Measurements from ENCODE around the gene PTPDC1.
"Not testable (repeated sequence)": the region's sequence is repeated elsewhere in the genome, so short reads cannot be mapped to it uniquely, and the experiment has no call there.

The PTPDC1 gene

DNA sequence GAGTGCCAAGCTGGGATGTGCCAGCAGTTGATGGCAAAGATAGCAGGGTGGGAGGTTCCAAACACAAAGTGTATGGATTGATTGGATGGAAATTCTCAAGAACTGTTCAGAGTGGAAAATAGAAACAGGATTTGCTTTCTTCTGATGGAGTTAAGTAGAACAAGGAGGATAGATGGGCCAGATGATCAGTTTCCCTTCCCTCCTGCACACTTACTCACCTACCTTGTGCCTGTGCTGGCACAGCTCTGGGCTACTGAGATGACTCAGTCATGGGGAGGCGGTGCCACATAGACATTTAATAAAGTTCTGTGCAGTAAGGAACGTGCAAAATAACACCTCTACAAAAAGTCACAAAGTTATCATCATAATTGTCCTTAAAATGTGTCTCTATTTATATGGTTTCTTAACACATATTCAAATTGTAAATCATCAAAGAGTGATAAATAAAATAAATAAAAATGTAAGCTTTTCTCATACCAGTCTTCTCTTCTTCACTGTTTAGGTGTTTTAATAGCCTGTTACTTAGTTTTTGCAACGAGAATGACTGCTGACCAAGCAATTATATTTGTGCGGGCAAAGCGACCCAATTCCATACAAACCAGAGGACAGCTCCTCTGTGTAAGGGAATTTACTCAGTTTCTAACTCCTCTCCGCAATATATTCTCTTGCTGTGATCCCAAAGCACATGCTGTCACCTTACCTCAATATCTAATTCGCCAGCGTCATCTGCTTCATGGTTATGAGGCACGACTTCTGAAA, 12.7 kb downstream of the PTPDC1 start:
- DNase-seq, result no peak

DNA sequence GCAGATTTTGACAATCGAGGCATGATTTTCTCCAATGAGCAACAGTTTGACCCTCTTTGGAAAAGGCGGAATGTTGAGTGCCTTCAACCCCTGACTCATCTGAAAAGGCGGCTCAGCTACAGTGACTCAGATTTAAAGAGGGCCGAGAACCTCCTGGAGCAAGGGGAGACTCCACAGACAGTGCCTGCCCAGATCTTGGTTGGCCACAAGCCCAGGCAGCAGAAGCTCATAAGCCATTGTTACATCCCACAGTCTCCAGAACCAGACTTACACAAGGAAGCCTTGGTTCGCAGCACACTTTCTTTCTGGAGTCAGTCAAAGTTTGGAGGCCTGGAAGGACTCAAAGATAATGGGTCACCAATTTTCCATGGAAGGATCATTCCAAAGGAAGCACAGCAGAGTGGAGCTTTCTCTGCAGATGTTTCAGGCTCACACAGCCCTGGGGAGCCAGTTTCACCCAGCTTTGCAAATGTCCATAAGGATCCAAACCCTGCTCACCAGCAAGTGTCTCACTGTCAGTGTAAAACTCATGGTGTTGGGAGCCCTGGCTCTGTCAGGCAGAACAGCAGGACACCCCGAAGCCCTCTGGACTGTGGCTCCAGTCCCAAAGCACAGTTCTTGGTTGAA, 13.6 kb downstream of the PTPDC1 start:
- DNase-seq, result no peak

DNA sequence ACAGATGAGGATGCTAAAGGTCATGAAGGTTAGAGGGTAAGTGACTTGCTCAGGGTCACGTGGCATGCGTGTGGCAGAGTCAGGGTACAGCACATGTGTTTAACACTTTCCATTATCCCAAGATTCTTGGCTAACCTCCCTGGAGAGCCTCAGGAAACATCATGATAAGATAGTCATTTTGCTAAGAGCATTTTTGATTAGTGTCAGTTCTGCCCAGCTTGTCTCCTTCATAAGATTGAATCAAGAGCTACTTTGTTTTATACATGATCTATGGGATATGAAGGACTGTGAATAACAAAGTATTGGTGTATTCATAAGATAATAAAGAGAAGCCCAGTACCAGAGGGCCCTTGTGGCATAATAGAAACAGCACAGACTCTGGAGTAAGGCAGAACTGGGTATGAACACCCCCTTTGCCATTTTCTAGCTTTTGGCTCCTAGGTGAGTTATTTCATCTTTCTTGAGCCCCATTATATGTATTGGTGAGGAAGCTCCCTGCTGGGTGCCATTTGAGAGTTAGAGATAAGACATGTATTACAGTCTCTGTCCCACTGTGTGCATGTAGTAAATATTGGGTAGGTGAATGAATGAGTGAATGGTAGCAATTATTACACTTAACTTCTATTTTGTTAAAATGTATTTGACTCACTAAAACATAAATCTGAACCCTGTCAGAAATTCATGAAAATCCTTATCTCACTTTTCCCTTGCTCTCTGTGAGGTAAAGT, 16.1 kb downstream of the PTPDC1 start:
- DNase-seq, result no peak

GRCh38 chr9:94101162-94101853, 17.0 kb downstream of the PTPDC1 start:
- no peak for DNase-seq

- no peak for DNase-seq
Measured at GRCh38 chr9:94108584-94108983, 24.3 kb downstream of the PTPDC1 start.

DNA sequence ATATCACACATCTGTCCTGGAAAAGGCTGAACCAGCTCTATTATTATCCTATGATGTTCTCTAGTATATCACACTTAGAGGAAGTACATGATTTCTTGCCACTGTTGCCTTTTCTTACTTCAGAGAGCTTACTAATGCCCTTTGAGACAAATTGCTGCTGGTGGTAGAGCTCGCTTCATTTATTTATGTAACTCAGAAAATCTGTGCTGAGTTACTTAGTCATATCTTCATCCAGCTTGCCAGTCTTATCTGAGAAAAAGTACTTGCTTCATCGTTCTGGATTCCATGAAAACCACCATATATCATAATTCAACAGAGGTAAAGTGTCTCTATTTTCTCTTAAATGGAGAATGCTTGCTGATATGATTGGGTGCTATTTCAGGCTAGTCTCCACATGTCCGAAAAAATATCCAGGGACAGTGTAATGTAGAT, 26.6 kb downstream of the PTPDC1 start:
- DNase-seq, result no peak

GRCh38 chr9:94111446-94111845, 27.2 kb downstream of the PTPDC1 start:
- no peak for DNase-seq

DNA sequence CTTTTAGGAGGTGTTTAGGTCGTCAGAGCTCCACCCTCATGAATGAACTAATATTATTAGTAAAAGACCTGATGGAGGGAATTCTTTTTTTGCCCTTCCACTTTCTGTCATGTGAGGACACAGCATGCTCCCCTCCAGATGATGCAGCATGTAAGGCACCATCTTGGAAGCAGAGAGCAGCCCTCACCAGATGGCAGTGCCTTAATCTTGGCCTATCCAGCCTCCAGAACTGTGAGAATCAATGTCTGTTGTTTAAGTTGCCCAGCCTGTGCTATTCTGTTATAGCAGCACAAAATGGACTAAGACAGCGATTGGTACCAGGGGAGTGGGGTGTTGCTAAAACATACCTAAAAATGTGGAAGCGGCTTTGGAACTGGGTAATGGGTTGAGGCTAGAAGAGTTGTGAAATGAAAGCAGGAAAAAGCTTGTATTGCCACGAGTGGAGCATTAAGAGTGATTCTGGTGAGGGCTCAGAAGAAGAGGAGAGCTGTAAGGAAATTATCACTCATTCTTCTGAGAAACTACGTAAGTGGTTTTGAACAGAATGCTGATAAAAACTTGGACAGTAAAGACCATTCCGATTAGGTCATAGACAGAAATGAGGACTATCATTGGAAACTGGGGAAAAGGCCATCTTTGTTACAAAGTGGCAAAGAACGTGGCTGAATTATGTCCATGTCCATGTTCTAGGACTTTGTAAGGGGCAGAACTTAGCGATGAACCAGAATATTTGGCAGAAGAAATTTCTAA, 28.6 kb downstream of the PTPDC1 start:
- DNase-seq, result no peak

DNA sequence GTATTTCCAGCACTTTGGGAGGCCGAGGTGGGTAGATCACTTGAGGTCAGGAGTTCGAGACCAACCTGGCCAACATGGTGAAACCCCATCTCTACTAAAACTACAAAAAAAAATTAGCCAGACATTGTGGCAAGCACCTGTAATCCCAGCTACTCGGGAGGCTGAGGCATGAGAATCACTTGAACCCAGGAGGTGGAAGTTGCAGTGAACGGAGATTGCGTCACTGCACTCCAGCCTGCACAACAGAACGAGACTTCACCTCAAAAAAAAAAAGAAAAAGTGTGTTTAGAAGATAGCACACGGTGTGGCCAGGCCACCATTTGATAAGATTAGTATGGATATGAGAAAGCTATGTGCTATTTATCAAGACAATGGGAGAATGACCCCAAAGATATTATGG, 35.8 kb downstream of the PTPDC1 start:
- DNase-seq, result not testable (repeated sequence)

DNA sequence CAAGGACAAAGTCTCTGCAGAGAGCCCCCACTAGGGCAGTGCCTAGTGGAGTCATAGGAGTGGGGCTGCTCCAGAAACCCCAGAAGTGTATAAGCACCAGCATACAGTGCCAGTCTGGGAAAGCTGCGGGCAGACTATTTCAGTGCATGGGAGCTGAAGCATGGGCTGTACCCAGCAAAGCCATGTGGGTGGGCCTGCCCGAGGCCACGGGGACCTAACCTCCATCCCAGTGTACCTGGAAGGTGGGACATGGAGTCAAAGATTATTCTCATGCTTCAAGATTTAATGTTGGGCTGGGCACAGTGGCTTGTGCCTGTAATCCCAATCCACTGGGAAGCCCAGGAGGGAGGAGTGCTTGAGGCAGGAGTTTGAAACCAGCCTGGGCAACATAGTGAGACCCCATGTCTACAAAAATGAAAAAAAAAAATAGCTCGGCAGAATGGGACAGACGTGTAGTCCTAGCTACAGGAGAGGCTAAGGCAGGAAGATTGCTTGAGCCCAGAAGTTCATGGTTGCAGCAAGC, 36.7 kb downstream of the PTPDC1 start:
- no peak for DNase-seq

- DNase-seq, result no peak
Measured at GRCh38 chr9:94126844-94127243, 42.6 kb downstream of the PTPDC1 start.

GRCh38 chr9:94127806-94128205, 43.5 kb downstream of the PTPDC1 start:
- no peak for DNase-seq

DNA sequence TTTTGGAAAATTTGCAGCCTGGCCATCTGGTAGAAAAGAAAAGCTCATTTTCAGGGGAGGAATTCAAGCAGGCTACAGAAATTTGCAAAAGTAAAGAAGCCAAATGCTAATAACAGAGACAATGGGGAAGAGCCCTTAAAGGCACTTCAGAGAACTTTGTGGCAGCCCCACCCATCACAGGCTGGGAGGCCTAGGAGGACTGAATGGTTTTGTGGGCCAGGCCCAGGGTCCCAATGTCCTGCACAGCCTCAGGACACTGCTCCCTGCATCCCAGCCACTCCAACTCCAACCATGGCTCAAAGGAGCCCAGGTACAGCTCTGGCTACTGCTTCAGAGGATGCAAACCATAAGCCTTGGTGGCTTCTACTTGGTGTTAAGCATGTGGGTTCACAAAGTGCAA, 44.3 kb downstream of the PTPDC1 start:
- DNase-seq, result no peak

GRCh38 chr9:94134629-94135028, 50.4 kb downstream of the PTPDC1 start:
- DNase-seq, result no peak

- no peak for DNase-seq
Measured at GRCh38 chr9:94135222-94135621, 51.0 kb downstream of the PTPDC1 start.

DNA sequence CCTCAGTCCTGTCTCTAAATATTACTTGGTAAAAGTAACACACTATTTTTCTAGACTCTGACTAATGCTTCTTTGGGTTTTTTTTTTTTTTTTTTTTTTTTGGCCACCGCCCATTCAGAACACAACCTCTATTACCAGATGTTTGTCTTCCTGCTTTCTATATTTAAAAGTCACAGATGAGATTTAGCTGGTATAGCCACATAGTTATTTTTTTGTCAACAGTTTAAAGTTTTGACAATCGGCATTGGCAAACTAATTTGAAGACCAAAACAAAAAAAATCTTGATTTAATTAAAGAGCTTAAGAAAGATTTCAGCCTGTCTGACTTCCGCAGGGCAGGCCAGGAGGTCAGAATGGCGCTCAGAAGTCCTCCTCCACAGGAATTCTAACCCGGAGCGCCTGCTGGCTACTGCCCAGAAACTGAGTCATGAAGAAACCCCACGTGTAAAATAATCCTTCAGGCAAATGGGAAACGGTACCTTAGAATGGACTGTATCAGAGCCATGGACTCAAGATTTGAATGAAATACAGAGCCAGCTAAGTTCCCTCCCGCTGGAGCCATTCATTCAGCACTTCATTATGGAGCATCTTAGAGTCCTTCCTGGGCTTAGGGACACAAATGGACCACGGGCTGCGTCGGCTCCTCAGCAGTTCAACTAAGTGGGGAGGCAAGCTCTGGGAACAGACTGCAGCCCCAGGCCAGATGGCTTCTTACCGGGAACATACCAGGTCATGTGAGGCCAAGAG, 55.6 kb downstream of the PTPDC1 start:
- DNase-seq, result no peak

- no peak for DNase-seq
Measured at GRCh38 chr9:94140418-94140780, 56.1 kb downstream of the PTPDC1 start.

DNA sequence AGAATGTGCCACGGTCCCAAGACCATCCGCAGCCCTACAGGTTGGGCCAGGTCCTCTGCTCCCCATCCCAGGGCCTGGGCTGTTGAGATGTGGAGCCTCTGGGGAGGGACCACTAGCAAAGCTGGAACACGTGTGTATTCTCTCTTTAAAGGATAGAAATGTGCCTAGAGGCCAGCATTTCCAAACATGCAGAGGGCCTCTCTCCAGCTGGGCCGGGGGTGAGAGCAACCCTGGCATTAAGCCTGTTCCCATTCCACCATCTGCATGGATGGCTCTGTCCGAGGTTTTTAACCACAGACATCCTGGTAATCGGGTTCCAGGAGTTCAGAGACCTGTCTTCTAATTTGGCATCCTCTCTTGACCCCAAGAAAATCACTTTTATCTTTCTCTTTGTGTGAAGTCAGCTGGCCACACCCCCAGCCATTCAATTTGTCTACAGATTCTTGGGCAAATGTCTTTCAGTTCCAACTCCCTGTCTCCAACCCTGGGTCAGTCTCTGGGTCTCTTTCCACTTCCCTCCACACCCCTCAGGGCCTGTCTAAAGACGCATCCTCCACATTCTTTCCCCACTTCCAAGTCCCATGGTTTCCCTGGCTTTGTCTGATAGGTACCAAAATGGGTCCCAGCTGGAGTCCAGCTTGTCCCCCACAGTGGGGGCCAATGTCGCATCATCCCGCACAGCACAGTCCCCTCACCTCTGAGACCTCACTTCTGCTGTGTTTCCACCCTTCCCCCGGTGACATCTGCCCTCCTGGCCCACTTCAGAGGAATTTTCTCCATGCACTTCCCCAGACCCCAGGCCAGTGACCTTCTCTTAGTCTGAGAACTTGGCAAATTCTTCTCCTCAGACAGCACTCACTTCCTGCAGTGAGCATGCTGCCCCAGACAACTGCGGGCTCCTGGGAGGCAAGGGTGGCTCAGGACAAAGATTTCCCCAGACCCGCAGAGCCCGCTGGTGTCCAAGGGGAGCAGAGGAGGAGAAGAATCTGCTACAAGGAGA, 56.8 kb downstream of the PTPDC1 start:
- no peak for DNase-seq

- DNase-seq, result no peak
Measured at GRCh38 chr9:94142353-94142752, 58.1 kb downstream of the PTPDC1 start.

DNA sequence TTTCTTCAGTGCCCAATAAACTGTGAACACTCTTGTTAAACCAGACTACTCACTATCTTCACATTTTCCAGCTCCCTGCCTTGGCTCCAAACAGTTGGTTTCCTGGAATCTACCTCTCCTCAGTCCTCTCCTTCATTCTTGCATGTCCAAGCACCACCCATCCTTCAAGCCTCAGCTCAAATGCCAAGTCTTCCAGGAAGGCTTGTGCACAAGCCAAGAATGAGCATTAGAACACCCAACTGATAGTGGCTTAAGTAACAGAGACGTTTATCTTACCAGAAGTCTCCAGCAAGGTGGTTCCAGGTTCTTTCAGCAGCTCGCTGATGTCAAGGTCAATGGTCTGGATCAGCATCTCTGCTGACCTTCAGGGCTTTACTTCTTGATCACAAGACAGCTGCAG, 60.1 kb downstream of the PTPDC1 start:
- no peak for DNase-seq
